HG02870 (cell line): ENCODE data around the gene LRCH3.

Experiments used
- ATAC-seq: cut with Tn5 transposase; IDR thresholded peaks from one replicate; pipeline ENCODE4 v1.9.1; 2021; ENCODE audit warnings: mild to moderate bottlenecking, moderate library complexity; ENCODE audit not compliant: unreplicated experiment

The LRCH3 gene

DNA sequence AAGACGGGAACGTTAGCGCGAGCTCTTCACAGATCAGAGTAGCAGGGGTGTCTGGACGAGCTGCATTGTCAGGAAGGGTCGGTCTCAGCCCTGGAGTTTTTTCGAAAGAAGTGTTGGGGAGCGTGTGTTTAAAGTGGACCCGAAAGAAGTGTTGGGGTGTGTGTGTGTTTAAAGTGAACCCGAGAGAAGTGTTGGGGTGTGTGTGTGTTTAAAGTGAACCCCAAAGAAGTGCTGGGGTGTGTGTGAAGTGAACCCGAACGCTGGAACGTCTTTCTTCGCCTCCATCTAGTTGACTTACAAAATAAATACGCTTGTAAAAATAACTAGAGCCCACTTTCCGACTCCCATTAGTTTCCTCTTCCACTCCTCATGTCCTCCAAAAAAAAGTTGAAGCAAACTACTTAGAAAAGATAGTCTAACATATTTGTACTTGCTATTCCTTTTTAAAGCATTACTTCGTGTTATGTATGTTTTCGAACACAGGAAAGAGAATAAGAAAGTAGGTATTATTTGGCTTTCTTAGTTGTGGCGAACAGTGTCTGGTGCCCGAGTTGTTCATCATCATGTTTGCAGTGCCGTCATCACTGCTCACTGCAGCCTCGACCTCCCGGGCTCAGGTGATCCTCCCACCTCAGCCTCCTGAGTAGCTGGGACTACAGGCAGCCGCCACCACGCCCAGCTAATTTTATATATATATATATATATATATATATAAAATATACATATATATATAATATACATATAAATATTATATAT, 1.0 kb downstream of the LRCH3 start:
- peak; percentile 20 for ATAC-seq

DNA sequence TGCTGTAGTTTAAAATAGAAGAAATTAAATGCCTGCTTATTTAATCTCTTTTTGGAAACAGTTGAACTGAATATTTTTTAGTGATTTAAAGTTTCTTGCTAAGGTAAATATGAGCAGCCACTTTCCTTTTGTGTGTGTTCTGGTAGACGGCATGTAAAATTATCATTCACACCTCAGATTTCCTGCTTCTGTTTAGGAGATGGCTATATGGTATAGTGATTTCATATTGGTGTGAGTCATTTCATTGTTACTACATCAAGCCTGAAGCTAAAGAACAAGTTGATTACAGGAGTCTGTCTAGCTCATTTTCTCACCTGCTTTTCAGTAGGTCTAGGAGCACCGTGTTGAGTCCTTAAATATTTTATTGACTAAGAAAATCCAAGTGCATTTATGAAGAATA, 2.2 kb downstream of the LRCH3 start:
- ATAC-seq, result no peak

DNA sequence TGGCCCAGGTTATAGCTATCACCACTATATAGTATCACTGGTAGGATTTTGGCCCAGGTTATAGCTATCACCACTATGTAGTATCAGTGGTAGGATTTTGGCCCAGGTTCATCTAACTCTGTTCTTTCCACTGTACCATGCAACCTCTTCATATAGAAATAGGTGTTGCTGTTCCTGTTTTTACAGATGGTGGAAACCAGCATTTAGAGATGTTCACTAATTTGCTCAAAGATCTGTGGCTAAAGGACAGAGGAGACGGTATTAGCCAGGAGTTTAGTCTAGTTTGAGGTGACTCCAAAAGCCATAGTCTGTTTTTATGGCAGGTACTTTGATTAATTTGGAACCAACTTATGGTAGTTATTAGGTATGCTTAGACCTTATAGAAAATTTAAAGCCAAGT, 3.1 kb downstream of the LRCH3 start:
- ATAC-seq, result no peak

DNA sequence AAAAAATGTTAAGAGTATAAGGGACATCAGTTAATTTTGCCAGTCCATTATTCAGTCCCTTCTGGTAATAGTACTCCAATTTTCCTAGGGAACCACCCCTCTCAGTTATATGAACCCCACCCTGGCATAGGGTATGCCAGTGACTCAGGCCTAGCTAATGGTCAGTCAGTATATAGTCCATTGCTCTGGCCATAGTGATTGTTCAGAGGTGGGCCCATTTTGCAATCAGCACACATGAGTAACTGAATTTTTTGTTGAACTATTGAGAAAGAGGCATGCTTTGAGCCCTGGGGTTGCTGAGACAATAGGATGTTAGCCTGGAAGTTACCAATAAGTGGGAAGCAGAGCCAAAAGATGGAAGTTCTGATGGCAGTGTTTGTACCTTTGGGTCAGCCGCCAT, 4.1 kb downstream of the LRCH3 start:
- ATAC-seq, result no peak

DNA sequence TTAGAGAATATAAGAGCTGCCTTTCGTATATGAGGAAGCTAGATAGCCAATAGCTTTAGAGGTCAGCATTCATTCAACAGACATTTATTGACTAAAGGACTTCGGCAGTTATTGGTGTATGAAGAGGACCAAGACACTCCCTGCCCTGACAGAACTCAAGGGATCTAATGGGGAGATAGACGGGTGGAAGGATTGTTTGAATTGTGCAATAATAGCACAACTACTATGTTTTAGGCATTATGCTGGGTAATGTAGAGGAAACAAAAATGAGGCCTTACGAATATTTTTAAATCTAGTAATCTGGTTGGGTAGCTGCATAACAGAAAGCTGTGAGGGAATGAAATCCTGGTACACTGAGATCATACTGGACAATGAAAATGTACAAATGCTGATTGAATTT, 5.0 kb downstream of the LRCH3 start:
- ATAC-seq, result no peak

DNA sequence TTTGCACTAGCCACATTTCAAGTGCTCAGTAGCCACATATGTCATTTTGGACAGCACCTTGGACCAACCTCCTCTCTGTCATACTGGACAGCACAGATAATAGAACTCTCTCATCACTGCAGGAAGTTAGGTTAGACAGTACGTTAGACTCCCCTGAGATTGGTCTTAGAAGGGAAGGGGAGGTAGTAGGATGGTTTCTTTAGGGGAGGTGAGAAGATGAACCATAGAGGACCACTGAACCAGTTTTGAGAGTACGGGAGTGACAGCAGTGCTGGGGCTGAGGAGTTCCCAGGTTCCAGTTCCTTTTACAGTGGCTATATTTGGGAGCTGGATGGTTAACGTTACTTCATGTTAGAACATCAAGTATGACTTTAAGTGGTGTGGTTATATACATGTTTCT, 7.8 kb downstream of the LRCH3 start:
- ATAC-seq, result peak; percentile 59

DNA sequence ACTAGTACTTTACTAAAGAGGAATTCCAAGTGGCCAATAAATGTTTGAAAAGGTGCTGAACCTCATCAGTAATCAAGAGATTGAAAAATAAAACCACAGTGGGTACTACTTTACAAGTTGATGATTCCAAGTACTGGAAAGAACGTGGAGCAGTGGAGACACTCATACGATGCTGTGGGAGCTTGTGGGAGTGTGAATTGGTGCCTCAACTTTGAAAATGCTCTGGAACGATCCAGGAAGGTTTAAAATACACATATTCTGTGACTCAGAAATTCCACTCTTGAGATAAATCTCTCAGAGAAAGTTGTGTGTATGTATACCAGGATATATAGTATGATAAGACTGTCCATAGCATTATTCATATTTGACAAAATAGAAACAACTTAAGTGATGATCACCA, 9.3 kb downstream of the LRCH3 start:
- no peak for ATAC-seq

DNA sequence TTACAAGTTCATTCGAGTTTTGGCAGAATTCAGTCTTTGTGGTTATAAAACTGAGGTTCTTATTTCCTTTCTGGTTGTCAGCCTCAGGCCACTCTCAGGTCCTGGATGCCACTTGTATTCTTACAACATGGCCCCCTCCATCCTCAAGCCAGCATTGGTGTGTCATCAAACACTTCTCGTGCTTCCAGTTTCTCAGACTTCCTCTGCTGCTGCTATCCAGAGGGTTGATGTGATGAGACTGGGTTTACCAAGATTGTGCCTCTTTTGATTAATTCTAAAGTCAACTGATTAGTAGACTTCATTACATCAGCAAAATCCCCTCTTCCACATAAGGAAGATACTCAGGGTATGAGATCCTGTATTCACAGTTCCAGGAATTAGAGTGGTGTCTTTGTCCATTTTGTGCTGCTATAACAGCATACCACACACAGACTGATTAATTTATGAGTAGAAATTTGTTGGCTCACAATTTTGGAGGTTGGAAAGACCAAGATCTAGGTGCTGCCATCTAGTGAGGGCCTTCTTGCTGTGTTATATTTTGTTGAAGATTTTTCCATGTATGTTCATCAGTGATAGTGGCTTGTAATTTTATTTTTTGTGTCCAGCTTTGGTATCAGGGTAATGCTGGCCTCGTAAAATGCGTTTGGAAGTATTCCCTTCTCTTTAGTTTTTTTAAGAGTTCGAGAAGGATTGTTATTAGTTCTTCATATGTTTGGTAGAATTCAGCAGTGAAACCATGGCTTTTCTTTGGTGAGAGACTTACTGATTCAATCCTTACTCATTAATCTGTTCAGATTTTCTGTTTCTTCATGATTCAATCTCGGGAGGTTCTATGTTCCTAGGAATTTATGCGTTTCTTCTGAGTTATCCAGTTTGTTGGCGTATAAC, 11.1 kb downstream of the LRCH3 start:
- no peak for ATAC-seq

DNA sequence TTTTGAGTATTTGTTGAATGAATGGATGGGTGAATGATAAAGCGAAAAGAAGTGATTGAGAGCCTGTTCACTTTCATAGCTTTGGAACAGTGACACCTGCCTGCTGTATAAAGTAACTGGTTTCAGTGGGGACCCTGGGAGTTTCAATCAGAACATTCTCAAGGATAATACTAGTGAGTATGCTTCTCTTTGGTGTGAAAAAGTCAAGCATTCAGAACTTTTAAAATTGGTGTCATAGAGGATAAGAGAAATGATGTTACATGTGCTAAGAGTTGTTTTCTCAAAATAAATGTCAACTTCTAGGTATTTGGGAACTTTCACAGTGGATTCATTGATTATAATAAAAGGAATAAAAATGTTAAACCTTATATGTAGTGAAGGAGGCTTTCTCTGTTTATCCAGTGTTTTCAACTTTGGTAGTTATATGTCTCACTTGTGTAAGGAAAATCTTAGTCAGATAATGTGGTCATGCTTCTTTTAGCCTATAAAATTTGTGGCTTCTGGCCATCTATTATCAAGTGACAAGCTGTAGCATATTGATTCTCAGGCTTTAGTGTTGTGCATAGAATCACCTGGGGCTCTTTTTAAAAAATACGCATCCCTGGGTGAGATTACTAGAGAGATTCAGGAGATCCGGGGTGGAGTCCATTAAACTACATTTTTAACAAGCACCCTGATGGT, 11.9 kb downstream of the LRCH3 start:
- ATAC-seq, result no peak

DNA sequence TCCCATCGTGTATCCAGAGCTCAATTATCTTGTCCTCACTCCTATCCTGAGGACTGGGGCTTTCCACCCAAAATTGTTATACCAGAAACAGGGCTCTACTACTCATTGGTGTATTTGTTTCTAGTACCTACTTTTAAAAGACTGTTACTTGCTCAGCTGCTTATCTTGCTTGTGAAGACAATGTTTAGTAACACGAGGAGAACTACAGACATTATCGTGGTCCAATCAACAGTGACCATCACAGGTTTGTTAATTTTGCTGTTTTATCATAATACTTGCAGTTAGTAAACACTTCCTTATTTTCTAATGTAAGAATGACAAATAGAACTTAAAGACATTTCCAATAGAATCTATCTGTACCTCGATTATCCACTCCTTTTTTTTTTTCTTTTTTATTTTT, 13.5 kb downstream of the LRCH3 start:
- ATAC-seq, result no peak

DNA sequence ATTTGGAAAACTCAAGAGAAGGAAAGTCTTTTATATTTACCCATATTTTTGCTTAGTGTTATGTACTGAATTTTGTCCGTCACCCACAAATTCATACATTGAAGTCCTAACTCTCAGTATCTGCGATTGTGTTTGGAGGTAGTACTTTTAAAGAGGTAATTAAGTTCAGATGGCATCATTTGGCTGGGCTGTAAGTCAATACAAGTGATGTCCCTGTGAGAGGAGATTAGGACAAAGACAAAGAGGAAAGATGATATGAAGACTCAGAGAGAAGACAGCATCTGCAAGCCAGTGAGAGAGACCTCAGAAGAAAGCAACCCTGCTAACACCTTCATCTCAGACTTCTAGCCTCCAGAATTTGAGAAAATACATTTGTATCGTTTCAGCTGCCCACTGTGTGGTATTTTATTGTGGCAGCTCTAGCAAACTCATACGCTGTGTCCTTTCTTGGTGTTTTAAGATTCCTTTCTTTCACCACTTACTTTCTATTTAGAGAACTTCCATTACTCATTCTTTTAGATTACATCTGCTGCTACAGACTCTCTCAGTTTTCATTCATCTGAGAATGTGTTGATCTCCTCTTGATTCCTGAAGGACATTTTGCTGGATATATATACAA, 17.0 kb downstream of the LRCH3 start:
- no peak for ATAC-seq

DNA sequence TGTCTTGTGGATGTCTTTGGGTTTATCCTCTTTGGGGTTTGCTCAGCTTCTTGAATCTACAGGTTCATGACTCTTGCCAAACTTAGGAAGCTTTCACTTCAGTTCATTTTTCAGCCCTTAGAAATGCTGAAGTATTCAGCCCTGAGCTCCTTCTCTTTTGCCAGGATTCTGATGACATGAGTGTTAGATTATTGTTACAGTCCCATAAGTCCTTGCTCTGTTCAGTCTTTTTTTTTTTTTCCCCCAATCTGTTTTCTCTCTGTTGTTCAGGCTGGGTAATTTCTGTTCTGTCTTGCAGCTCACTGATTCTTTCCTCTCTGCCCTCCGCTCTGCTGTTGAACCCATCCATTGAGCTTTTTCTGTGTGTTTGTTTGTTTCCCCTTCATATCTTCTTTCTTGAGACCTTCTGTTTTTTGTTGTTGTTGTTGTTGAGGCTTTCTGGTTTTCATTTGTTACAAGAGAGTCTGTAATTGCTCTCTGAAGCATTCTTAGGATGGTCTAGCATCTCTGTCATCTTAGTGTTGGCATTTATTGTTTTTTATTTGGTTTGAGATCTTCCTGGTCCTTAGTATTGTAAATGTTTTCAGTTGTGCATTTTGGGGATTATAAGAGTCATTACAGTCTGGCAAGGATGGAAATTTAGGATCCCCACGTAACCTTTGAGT, 18.4 kb downstream of the LRCH3 start:
- no peak for ATAC-seq

DNA sequence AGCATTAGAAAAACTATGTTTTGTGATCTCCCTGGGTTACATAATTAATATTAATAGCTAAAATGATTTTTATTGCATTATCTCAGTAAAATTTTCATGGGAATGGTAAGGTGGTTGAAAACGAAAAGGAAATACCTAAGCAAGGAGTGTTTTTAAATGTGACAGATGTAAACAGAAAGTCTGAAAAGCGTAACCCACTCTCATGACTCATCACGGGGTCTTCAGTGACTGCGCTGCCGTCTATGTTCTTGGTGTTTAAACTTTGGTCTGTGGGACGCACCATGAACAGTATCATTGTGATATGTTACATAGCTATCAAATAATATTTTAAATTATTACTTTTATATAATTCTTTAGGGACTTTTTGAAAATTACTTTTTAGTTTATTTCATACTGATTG, 19.8 kb downstream of the LRCH3 start:
- ATAC-seq, result no peak

DNA sequence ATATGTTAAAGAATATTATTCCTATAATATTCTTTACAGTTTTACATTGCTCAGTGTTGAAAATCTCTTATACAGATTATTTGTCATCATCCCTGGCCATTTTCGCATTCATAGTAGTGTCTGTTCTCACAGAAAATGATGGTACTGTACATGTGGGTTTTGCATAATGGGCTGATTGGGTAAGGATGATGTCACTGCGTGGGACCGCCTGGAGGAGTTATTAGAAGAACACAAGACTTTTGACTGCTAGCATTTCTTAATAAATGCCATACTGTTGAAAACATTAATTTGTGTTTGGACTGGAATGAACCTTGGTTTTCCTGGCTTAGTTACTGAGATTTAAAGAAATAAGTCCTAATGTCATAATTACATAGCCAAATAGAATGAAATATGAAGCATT, 20.3 kb downstream of the LRCH3 start:
- ATAC-seq, result no peak

DNA sequence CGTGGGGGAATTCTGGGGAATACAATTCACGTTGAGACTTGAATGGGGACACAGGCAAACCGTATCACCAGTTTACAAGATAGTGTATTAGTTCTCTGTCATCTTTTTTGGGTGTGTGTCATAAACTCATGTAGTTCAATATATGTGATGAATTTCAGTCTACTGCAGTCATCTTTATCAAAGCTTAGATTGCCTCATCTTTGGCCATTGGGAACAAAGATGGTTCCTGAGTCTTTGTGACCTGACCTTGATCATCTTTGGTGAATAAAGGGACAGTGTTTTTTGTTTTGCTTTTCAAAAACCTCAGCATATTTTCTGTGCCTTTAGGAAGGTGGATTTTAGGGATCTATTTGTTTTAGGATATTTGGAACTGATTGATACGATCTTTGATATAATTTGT, 23.3 kb downstream of the LRCH3 start:
- no peak for ATAC-seq

DNA sequence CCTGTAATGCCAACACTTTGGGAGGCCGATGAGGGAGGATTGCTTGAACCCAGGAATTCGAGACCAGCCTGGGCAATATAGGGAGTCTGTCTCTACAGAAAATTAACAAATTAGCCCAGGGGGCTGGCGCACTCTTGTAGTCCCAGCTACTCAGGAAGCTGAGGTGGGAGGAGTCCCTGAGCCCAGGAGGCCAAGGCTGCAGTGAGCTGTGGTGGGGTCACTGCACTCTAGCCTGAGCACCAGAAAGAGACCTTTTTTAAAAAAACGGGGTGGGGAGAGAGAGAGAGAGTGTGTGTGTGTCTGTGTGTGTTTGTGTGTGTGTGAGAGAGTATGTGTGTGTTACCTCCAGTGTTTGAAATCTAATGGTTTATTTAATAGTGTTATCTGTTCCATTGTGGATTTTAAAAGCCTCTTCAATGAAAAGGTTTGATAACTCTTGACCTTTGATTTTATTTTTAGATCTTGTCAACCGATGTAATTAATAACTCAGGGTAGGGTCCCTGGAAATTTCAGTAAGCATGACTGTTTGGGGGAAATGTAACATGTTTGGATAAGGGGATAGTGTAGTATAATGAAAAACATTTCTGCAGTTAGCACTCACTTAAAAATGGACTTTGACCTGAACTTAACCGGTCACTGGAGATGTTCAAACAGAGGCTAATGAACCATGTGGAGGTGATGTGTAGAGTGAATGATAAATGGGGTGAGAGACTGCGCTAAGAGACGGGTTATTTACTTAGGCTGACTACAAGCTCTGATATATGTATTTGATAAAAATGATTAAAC, 29.7 kb downstream of the LRCH3 start:
- ATAC-seq, result no peak

DNA sequence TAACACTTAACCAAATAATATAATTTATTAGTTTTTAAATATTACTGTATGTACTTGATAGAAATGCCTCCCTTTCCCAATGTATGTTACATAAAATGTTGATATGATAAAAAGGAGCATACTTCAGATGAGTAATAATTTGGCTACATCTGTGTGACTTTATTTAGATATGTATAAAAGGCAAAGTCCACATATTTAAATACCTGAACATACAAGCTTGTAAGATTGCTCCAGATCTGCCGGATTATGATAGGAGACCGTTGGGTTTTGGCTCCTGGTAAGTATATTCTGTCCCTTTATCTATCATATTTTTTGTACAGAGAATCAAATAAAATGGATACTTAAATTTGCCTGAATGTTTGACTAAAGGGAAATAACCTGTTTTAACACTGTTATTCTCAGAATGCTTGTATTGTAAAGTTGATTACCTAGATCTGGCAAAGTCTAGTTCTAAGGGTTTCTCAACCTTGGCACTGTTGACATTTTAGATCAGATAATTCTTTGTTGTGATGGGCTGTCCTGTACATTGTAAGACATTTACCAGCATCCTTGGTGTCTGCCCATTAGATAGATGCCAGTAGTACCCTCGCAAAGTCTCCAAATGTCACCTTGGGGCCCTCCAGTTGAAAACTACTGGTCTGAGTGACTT, 38.5 kb downstream of the LRCH3 start:
- no peak for ATAC-seq

DNA sequence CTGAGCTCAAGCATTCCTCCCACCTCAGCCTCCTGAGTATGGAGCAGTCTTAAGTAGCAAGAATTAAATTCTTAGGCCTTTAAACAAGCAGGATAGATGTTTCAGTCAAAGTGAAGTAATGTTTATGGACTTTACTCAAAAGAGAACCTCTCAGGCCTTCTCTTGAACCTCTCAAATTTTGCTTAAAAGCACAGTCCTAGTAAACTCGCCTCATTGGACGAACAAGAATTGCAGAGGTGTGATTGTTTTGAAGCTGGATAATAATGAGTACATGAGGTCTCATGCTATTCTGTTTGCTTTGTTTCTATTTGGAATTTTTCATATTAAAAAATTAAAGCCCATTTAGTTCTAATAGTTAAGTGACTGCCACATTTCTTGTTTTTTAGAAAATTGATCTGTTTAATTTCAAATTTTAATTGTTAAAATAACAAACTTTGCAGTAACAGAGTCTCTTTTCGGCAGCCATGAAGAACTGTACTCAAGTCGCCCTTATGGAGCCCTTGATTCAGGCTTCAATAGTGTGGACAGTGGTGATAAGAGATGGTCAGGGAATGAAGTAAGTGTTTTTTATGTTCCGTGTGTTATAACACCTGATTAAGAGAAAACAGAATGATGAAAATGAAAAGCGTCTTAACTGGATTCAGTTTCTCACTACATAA, 39.4 kb downstream of the LRCH3 start:
- ATAC-seq, result no peak

DNA sequence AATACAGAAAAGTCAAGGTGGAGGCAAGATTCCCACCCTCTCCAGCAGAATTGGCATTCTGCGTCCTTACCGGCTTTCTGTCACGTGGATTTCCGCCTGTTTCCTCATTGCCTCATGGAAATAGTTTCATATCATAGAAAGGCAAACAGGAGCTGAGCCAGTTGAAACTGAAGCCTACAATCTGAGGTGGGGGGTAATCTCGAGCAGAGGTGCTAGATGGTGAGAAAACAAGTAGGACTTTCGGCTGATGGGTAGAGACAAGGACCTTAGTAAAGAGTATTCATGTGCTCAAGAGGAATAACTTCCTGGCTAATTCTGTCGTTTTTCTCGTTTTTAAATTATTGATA, 39.9 kb downstream of the LRCH3 start:
- no peak for ATAC-seq
